Measurements from ENCODE around the gene COL23A1.
"Not testable (repeated sequence)": the region's sequence is repeated elsewhere in the genome, so short reads cannot be mapped to it uniquely, and the experiment has no call there.

Gene COL23A1

GRCh38 chr5:178322736-178323540 is 267.3 kb downstream of the COL23A1 start:
- no peak overlapping the region for H3K4me3 ChIP-seq (replicated peaks; ENCODE audit: low read depth, low read length)
- no peak for DNase-seq (ENCODE audit: low read depth)
- TF ChIP-seq CTCF (IDR thresholded peaks at IDR 0.05; ENCODE audit: low read length, missing control alignments) = no peak

- H3K4me3 ChIP-seq (replicated peaks; ENCODE audit: low read depth, low read length) = no peak overlapping the region
- DNase-seq (ENCODE audit: low read depth) = no peak
- TF ChIP-seq CTCF (IDR thresholded peaks at IDR 0.05; ENCODE audit: low read length, missing control alignments) = no peak
Measured at GRCh38 chr5:178320281-178320855, 269.8 kb downstream of the COL23A1 start.

GRCh38 chr5:178319541-178320041 is 270.6 kb downstream of the COL23A1 start:
- DNase-seq (ENCODE audit: low read depth) = no peak
- no peak overlapping the region for H3K4me3 ChIP-seq (replicated peaks; ENCODE audit: low read depth, low read length)
- no peak for TF ChIP-seq CTCF (IDR thresholded peaks at IDR 0.05; ENCODE audit: low read length, missing control alignments)

GRCh38 chr5:178318893-178319292 is 271.3 kb downstream of the COL23A1 start:
- no peak for TF ChIP-seq CTCF (IDR thresholded peaks at IDR 0.05; ENCODE audit: low read length, missing control alignments)
- no peak for DNase-seq (ENCODE audit: low read depth)
- H3K4me3 ChIP-seq (replicated peaks; ENCODE audit: low read depth, low read length) = no peak overlapping the region

GRCh38 chr5:178318382-178318781 is 271.8 kb downstream of the COL23A1 start:
- DNase-seq (ENCODE audit: low read depth) = no peak
- no peak for TF ChIP-seq CTCF (IDR thresholded peaks at IDR 0.05; ENCODE audit: low read length, missing control alignments)
- H3K4me3 ChIP-seq (replicated peaks; ENCODE audit: low read depth, low read length) = no peak overlapping the region

- not testable (repeated sequence) for H3K4me3 ChIP-seq (replicated peaks; ENCODE audit: low read depth, low read length); DNase-seq (ENCODE audit: low read depth)
Measured at GRCh38 chr5:178317727-178318126, 272.5 kb downstream of the COL23A1 start.

GRCh38 chr5:178314961-178315820 is 275.0 kb downstream of the COL23A1 start:
- H3K4me3 ChIP-seq (replicated peaks; ENCODE audit: low read depth, low read length) = no peak overlapping the region
- no peak for TF ChIP-seq CTCF (IDR thresholded peaks at IDR 0.05; ENCODE audit: low read length, missing control alignments)
- no peak for DNase-seq (ENCODE audit: low read depth)

All from fibroblast of pulmonary artery (primary cell).